GM20000 (cell line): ENCODE results near the gene HNRNPH1.

Experiments
- DNase-seq: peaks from one replicate; pipeline ENCODE4 v3.0.0; 2012; ENCODE audit warnings: low spot score
- TF ChIP-seq, protein P1 (sequence below): IDR thresholded peaks from 2 replicates; pipeline ENCODE4 v1.5.1; 2012; ENCODE audit warnings: mild to moderate bottlenecking, control low read depth; ENCODE audit errors: extremely low read depth, missing control alignments

Gene HNRNPH1

DNA sequence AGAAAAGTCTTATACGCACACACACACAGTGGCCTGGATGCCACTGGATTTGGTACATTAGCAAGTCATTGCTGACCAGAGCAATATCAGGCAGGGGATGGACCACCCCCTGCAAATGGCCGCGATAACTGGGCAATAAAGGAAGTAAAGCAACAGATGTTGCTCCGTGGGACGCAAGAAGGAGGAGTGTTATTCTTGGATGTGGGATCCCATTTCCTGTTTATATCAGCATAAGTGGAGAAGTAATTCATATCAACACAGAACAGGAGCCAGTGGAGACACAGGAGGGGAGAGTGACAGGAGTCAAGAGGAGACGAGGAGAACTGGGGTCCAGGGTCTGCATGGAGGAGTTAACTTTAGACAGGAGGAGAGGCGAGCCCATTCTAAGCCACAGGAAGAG, 54.8 kb downstream of the HNRNPH1 start:
- no peak for DNase-seq
- TF ChIP-seq, protein P1, sequence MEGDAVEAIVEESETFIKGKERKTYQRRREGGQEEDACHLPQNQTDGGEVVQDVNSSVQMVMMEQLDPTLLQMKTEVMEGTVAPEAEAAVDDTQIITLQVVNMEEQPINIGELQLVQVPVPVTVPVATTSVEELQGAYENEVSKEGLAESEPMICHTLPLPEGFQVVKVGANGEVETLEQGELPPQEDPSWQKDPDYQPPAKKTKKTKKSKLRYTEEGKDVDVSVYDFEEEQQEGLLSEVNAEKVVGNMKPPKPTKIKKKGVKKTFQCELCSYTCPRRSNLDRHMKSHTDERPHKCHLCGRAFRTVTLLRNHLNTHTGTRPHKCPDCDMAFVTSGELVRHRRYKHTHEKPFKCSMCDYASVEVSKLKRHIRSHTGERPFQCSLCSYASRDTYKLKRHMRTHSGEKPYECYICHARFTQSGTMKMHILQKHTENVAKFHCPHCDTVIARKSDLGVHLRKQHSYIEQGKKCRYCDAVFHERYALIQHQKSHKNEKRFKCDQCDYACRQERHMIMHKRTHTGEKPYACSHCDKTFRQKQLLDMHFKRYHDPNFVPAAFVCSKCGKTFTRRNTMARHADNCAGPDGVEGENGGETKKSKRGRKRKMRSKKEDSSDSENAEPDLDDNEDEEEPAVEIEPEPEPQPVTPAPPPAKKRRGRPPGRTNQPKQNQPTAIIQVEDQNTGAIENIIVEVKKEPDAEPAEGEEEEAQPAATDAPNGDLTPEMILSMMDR: no peak

DNA sequence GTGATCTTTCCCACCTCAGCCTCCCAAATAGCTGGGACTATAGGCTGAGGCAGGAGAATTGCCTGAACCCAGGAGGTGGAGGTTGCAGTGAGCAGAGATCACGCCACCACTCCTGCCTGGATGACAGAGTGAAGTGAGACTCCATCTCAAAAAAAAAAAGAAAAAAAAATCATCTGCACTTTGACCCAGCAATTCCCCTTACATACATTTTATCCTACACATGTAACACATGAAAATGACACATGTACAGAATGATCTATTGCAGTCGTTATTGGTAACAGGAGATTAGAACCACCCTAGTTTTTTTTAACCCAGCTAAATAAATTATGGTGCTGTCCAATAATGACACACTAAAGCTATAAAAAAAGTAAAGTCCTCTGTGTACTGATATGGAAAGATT, 58.9 kb downstream of the HNRNPH1 start:
- DNase-seq: no peak
- TF ChIP-seq, protein P1: no peak
